Keratinocyte (primary cell): ENCODE results near the gene SPIN4.
"Not testable (repeated sequence)": the region's sequence is repeated elsewhere in the genome, so short reads cannot be mapped to it uniquely, and the experiment has no call there.

Experiments used
- CTCF ChIP-seq, 3 experiments: IDR thresholded peaks in 1 of 3; conservative IDR thresholded peaks in 1 of 3; optimal IDR thresholded peaks in 1 of 3; 2 replicates in 2 of 3; 3 replicates in 1 of 3; pipeline versions ENCODE3 to v1.5.1; 2011; ENCODE audit warnings: low read length in 3 of 3, mild to moderate bottlenecking in 3 of 3, moderate library complexity in 2 of 3, control low read depth in 1 of 3, inconsistent platforms in 1 of 3; ENCODE audit not compliant: insufficient read depth in 2 of 3; ENCODE audit errors: extremely low read depth in 1 of 3
- EZH2 ChIP-seq: IDR thresholded peaks from one replicate; pipeline ENCODE4 v1.6.1; 2012; ENCODE audit warnings: inconsistent platforms, mild to moderate bottlenecking, low read length, moderate library complexity

- not testable (repeated sequence) for TF ChIP-seq CTCF (optimal IDR thresholded peaks at IDR 0.05 in 1 of 3, IDR thresholded peaks at IDR 0.05 in 1 of 3, conservative IDR thresholded peaks at IDR 0.05 in 1 of 3; ENCODE audit: extremely low read depth in 1 of 3, insufficient read depth in 2 of 3, low read length in 3 of 3); EZH2
These were observed 42.0 kb upstream of the SPIN4 start for GRCh38 chrX:63393094-63393493.
